PC-3 (cell line): Measurements from ENCODE around the gene PRH2.

Experiments
- EZH2 ChIP-seq: fragments of 300-600 bp; sonication (generic); IDR thresholded peaks from one replicate; pipeline ENCODE4 v1.6.1; 2017; ENCODE audit warnings: antibody characterized with exemption, mild to moderate bottlenecking, low read length; ENCODE audit not compliant: unreplicated experiment
- EZH2phosphoT487 ChIP-seq: fragments of 300-600 bp; sonication (generic); IDR thresholded peaks from 2 replicates; pipeline ENCODE4 v1.6.1; 2018; ENCODE audit warnings: mild to moderate bottlenecking, antibody characterized with exemption, low read length, borderline replicate concordance
- TF ChIP-seq, protein P1 (sequence below): fragments of 300-600 bp; sonication (generic); conservative IDR thresholded peaks from 2 replicates; pipeline ENCODE4 v1.5.1; 2017; ENCODE audit warnings: antibody characterized with exemption, low read depth, mild to moderate bottlenecking, low read length

DNA sequence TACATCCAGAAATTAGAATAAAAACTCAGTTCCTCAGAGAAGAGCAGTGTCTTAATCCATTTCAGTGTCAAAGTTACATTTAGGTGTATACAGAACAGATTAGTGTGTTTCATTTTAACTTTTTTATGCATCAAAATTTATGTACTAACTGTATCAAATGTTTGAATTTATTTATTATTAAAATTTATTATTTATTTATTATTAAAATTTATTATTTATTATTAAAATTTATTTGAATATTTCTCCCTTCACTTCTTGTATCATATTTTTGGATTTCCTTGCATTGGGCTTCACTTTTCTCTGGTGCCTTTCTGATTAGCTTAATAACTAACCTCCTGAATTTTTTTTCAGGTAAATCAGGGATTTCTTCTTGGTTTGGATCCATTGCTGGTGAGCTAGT lies 12.3 kb downstream of the PRH2 start:
- TF ChIP-seq, protein P1, sequence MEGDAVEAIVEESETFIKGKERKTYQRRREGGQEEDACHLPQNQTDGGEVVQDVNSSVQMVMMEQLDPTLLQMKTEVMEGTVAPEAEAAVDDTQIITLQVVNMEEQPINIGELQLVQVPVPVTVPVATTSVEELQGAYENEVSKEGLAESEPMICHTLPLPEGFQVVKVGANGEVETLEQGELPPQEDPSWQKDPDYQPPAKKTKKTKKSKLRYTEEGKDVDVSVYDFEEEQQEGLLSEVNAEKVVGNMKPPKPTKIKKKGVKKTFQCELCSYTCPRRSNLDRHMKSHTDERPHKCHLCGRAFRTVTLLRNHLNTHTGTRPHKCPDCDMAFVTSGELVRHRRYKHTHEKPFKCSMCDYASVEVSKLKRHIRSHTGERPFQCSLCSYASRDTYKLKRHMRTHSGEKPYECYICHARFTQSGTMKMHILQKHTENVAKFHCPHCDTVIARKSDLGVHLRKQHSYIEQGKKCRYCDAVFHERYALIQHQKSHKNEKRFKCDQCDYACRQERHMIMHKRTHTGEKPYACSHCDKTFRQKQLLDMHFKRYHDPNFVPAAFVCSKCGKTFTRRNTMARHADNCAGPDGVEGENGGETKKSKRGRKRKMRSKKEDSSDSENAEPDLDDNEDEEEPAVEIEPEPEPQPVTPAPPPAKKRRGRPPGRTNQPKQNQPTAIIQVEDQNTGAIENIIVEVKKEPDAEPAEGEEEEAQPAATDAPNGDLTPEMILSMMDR = no peak
- no peak for TF ChIP-seq EZH2phosphoT487
- TF ChIP-seq EZH2 = no peak
